Upper lobe of left lung (tissue), 6 donors: ENCODE results near the gene RBBP8NL. TPM values are rescaled to one million over a fixed set of nuclear protein-coding genes. Genes with fewer than 3 reads are reported as not detected.

Experiments used
- ATAC-seq, 2 donors: fragments of 200-7000 bp; cut with Tn5 transposase; one replicate each; pipeline ENCODE4 v1.9.1; 2022; ENCODE audit warnings: mild to moderate bottlenecking in 2 of 2, moderate library complexity in 2 of 2; ENCODE audit not compliant: low FRiP score in 2 of 2
- DNase-seq, 2 donors: peaks; one replicate each; pipeline ENCODE4 v3.0.0-alpha.2; 2019 to 2020
- H3K27ac ChIP-seq, 4 donors: fragments of 200-600 bp; sonication (generic); one replicate each; pipeline ENCODE4 v1.5.1; 2016 to 2019
- H3K27me3 ChIP-seq, 4 donors: fragments of 200-600 bp; sonication (generic); one replicate each; pipeline ENCODE4 v1.5.1; 2017 to 2019
- H3K36me3 ChIP-seq, 4 donors: fragments of 200-600 bp; sonication (generic); one replicate each; pipeline ENCODE4 v1.5.1; 2016 to 2019
- H3K4me1 ChIP-seq, 4 donors: fragments of 200-600 bp; sonication (generic); one replicate each; pipeline ENCODE4 v1.5.1; 2018 to 2019
- H3K4me3 ChIP-seq, 4 donors: fragments of 200-600 bp; sonication (generic); one replicate each; pipeline ENCODE4 v1.5.1; 2017 to 2019; ENCODE audit warnings: mild to moderate bottlenecking in 2 of 4, moderate library complexity in 1 of 4
- H3K9me3 ChIP-seq, 4 donors: fragments of 200-600 bp; sonication (generic); one replicate each; pipeline ENCODE4 v1.5.1; 2018 to 2019
- EP300 ChIP-seq, 4 donors: sonication (generic); formaldehyde crosslinking; IDR thresholded peaks; one replicate each; pipeline ENCODE4 v1.5.1; 2017; ENCODE audit warnings: antibody characterized with exemption in 4 of 4, control low read depth in 2 of 4
- POLR2A ChIP-seq, 4 donors: fragments of 450-650 bp; IDR thresholded peaks; one replicate each; pipeline ENCODE4 v1.5.1; 2016 to 2017; ENCODE audit warnings: antibody characterized with exemption in 4 of 4, mild to moderate bottlenecking in 2 of 4
- POLR2AphosphoS5 ChIP-seq, 2 donors: sonication (generic); formaldehyde crosslinking; IDR thresholded peaks; one replicate each; pipeline ENCODE4 v1.5.1; 2017; ENCODE audit warnings: antibody characterized with exemption in 2 of 2
- WGBS, 2 donors: methylation state at CpG; one replicate each; pipeline ENCODE4 v1.1.5; 2017 to 2018; 5-methylcytosine and 5-hydroxymethylcytosine counted together
- total RNA-seq, 6 donors: library from RNA; depleted of rRNA in 4 of 6; stranded (reverse); fragments of >200 nt in 4 of 6; gene quantifications; one replicate each; pipeline versions ENCODE4 v1.1.0 to v1.2.1, GENCODE V29; 2016 to 2021
- TF ChIP-seq, protein P1 (sequence below), 6 experiments: fragments of 450-650 bp in 4 of 6; fragments of 200-600 bp in 2 of 6; sonication (generic) in 2 of 6; IDR thresholded peaks; one replicate each; pipeline ENCODE4 v1.5.1; 2016 to 2019; ENCODE audit warnings: antibody characterized with exemption in 6 of 6
- donor health status: DM: no; HTN: no; CAD: no; lungs with moderate emphysema.
- donor health status: DM: no; HTN: yes; CAD: no; lungs with severe emphysema.

The RBBP8NL gene, protein sequence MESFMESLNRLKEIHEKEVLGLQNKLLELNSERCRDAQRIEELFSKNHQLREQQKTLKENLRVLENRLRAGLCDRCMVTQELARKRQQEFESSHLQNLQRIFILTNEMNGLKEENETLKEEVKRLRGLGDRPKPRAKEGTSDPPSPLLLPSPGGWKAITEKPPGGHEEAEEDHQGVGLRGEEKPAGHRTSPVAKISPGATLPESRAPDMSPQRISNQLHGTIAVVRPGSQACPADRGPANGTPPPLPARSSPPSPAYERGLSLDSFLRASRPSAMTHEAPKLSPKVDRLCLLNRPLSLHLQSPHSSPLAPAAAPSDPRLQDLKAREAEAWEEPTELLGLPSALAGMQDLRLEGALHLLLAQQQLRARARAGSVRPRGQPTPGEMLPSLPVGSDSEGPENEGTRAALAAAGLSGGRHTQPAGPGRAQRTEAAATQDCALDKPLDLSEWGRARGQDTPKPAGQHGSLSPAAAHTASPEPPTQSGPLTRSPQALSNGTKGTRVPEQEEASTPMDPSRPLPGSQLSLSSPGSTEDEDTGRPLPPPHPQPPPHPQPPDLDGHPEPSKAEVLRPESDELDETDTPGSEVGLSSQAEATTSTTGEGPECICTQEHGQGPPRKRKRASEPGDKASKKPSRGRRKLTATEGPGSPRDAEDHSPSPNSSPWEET
- 1 to 10 TPM in 4 of 6 donors, under 1 TPM in 1, not detected in 1; 0.51 to 6.3 (median 1.9) TPM for total RNA-seq

DNA sequence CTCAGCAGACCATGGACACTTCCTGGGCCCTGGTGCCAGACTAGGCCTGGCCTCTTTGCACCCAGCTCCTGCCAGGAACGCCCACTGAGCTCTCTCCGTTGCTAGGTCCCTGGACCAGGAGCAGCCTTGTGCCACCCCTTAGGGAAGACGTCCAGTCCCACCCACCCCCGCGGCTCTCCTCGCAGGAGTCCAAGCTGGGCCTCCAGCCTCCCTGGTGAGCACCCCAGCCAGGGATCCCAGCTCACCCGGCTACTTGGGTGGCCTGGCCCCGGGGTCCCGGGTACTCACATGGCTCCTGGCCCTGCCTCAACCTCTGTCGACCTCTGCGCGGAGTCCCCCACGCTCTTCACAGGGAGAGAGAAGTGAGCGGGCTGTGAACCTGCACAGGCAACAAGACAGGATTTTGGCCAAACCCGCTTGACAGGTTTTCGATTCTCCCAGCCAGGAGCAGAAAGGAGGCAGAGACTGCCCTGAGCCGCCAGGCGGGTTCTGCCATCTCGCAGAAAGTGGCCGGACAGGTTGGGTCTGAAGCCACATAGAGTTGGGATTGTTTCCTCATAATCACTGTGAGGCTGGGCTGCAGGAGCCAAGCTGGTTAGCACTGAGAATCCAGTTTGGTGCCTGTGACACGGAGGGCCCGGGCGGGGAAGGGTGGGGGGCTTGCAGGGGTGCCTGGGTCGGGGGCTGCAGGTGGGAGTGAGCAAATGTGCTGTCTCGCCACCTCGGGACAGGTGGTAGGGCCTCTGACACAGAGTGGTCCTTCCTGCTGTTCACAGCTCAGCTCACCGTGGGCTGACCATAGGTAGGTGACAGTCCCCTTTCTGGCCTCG lies at the start of gene RBBP8NL:
Gene RBBP8NL, minus strand, starts transcription at position 368 of the 830 bp plus-strand sequence. CDS start 7,892 bp downstream, outside the sequence.
- peak; percentile 72 to 91 for DNase-seq
- 47 to 78% methylated on average over 16 to 22 of the region's 28 CpGs for WGBS, 2 donors
- H3K4me3 ChIP-seq = peak within 1 kb of the TSS in 3 of 4 donors; percentile 12 to 32 (median 24)

DNA sequence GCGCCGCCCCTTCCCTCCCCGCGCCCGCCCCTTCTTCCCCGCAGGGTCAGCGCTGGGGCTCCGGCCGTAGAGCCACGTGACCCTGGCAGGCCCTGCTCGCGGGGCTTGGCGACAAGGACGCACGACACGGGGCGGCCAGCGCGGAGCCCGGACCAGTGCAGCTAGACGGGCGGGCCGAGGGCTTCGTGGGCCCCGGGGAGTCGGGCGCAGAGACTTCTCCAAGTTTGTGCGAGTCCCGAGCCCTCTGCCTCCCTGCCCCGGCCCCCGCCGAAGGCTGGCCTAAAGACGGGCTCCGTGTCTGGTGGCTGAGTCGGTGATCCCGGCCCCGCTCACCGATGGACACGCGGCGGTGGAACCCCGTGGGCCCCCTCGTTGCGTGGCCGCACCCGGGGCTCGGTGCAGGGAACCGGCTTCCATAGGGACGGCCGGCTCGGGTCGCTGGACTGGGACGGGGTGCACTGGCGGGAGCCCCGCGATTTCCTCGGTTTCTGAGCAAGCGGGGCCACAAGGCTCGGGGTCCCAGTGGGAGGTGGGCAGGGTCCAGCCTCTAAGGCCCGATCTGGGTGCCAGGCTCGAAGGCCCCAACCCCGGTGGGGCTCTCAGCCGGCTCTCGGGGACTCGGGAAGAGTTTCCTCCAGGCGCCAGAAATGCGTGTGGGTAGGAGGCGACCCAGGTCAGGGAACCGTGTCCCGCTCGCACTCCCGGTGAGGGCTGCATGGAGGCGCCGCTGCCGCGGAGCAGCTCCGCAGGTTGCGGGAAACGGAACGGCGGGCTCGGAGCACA lies 48.9 kb upstream of the RBBP8NL start:
- Histone ChIP-seq H3K9me3 (no peaks in the 10 kb centered on the region), H3K4me3 (peak overlapping the region; percentile 5 to 52 (median 43)), H3K27me3 (peaks cover 0 to 47% (median 24%) of the 10 kb centered on the region in 4 donors), H3K27ac (peak overlapping the region; percentile 11 to 69 (median 48)), H3K36me3 (no peaks in the 10 kb centered on the region), H3K4me1 (peaks cover 14 to 28% (median 19%) of the 10 kb centered on the region in 4 donors)
- 5 to 6% methylated on average over 26 to 41 of the region's 82 CpGs for WGBS, 2 donors
- peak in 1 of 2 donors; percentile 60 for ATAC-seq
- TF ChIP-seq, protein P1, sequence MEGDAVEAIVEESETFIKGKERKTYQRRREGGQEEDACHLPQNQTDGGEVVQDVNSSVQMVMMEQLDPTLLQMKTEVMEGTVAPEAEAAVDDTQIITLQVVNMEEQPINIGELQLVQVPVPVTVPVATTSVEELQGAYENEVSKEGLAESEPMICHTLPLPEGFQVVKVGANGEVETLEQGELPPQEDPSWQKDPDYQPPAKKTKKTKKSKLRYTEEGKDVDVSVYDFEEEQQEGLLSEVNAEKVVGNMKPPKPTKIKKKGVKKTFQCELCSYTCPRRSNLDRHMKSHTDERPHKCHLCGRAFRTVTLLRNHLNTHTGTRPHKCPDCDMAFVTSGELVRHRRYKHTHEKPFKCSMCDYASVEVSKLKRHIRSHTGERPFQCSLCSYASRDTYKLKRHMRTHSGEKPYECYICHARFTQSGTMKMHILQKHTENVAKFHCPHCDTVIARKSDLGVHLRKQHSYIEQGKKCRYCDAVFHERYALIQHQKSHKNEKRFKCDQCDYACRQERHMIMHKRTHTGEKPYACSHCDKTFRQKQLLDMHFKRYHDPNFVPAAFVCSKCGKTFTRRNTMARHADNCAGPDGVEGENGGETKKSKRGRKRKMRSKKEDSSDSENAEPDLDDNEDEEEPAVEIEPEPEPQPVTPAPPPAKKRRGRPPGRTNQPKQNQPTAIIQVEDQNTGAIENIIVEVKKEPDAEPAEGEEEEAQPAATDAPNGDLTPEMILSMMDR (IDR thresholded peaks at IDR 0.05) = no peak
- peak in 1 of 2 donors; percentile 24 for TF ChIP-seq POLR2AphosphoS5 (IDR thresholded peaks at IDR 0.05)
- DNase-seq = peak in 1 of 2 donors; percentile 87

More for the DNA sequence above, at the start of gene RBBP8NL:
- Histone ChIP-seq H3K36me3 (no peaks in the 10 kb centered on the region), H3K9me3 (no peaks in the 10 kb centered on the region), H3K4me1 (peaks cover 6 to 20% (median 11%) of the 10 kb centered on the region in 4 donors), H3K27me3 (no peaks in the 10 kb centered on the region), H3K27ac (peak within 1 kb of the TSS in 2 of 4 donors; percentile 61 to 78)
- ATAC-seq = peak; percentile 16 to 86
- TF ChIP-seq, protein P1 (IDR thresholded peaks at IDR 0.05) = peak in 3 of 6 experiments; percentile 10 to 59 (median 30)
- peak in 1 of 4 donors; percentile 18 for TF ChIP-seq POLR2A (IDR thresholded peaks at IDR 0.05)
- no peak for TF ChIP-seq POLR2AphosphoS5 (IDR thresholded peaks at IDR 0.05)

DNA sequence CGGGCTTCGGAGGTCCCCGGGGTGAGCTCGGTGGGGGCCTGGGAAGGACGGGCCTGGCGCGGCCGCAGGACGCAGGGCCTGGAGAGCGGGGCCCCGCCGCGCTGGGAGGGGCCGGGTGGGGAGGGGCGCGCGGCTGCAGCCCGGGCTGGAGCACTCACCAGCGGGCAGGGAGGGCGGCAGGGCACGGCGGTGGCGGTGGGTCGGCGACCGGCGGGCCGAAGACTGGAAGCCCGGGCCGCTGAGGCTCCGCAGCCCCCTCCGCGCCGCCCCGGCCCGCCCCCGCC lies 48.4 kb upstream of the RBBP8NL start, which contains the start of gene GATA5:
Gene GATA5, minus strand, starts transcription at position 224 of the 284 bp plus-strand sequence. CDS start 474 bp downstream, outside the sequence.
- H3K27ac ChIP-seq = peak within 1 kb of the TSS; percentile 11 to 69 (median 48)
- 0% methylated on average over 24 of the region's 37 CpGs; no CpG with 5 or more reads in 1 of the 2 donors for WGBS, 2 donors
- H3K27me3 ChIP-seq = peaks cover 0 to 42% (median 22%) of the 10 kb centered on the region in 4 donors
- TF ChIP-seq EP300 (IDR thresholded peaks at IDR 0.05) (no peak), POLR2A (IDR thresholded peaks at IDR 0.05) (no peak), POLR2AphosphoS5 (IDR thresholded peaks at IDR 0.05) (no peak)
- TF ChIP-seq, protein P1 (IDR thresholded peaks at IDR 0.05) = no peak
- H3K4me3 ChIP-seq = peak within 1 kb of the TSS; percentile 5 to 52 (median 43)
- ATAC-seq = peak in 1 of 2 donors; percentile 20
- no peaks in the 10 kb centered on the region for H3K9me3 ChIP-seq
- H3K4me1 ChIP-seq = peaks cover 14 to 28% (median 19%) of the 10 kb centered on the region in 4 donors
- no peak for DNase-seq
- no peaks in the 10 kb centered on the region for H3K36me3 ChIP-seq
